Measurements from ENCODE around the gene ARMH1. TPM values are rescaled to one million over a fixed set of nuclear protein-coding genes. Genes with fewer than 3 reads are reported as not detected.

The ARMH1 gene
- total RNA-seq (10.2 and 11.4 TPM in 2 replicates), polyA plus RNA-seq (225 and 253 TPM in 2 replicates), polyA minus RNA-seq (28.0 and 30.7 TPM in 2 replicates)
- total RNA-seq (2013): 38.4 TPM

- Mint-ChIP-seq H3K27ac (peak within 1 kb of the TSS; percentile 96), H3K9me3 (ENCODE audit: insufficient read depth) (no peaks in the 10 kb centered on the region), H3K27me3 (no peaks in the 10 kb centered on the region), H3K4me3 (peak within 1 kb of the TSS; percentile 91), H3K4me1 (peaks cover 35% of the 10 kb centered on the region)
- Histone ChIP-seq H3K9me3 (ENCODE audit: control extremely low read depth in 1 of 3, control insufficient read depth in 2 of 3, insufficient read depth in 1 of 3, low read length in 2 of 3) (no peaks in the 10 kb centered on the region), H3K79me2 (ENCODE audit: control insufficient read depth, insufficient read depth, low read length) (no peaks in the 10 kb centered on the region), H2AFZ (ENCODE audit: insufficient read depth, low read depth, low read length, poor library complexity, severe bottlenecking) (peak within 1 kb of the TSS; percentile 86), H3K4me1 (ENCODE audit: control insufficient read depth in 2 of 2, insufficient read depth in 2 of 2, low read length in 2 of 2) (peaks cover 34 to 50% of the 10 kb centered on the region in 2 donors), H3K36me3 (replicated peaks in 1 of 2; ENCODE audit: control extremely low read depth in 1 of 2, control insufficient read depth in 1 of 2, extremely low read depth in 1 of 2, insufficient read depth in 2 of 2, low read length in 1 of 2) (no peaks in the 10 kb centered on the region), H3K27ac (ENCODE audit: low read length in 2 of 2) (peak within 1 kb of the TSS; percentile 87 to 94), H3K4me3 (ENCODE audit: control extremely low read depth in 1 of 5, extremely low read depth in 1 of 5, insufficient read depth in 1 of 5, low read depth in 2 of 5, low read length in 4 of 5) (peak within 1 kb of the TSS; percentile 70 to 88 (median 84)), H3K4me2 (replicated peaks; ENCODE audit: low read depth, low read length, poor library complexity, severe bottlenecking) (peak within 1 kb of the TSS; percentile 98), H4K20me1 (ENCODE audit: control insufficient read depth, insufficient read depth, low read length, poor library complexity, severe bottlenecking) (no peaks in the 10 kb centered on the region), H3K9ac (ENCODE audit: low read length) (peak within 1 kb of the TSS; percentile 93), H3K27me3 (replicated peaks in 1 of 4; ENCODE audit: control extremely low read depth in 1 of 4, control insufficient read depth in 3 of 4, insufficient read depth in 4 of 4, low read length in 3 of 4) (no peaks in the 10 kb centered on the region)
- ChIA-PET POLR2A (interaction anchor here (0.5 to 2.3 kb wide), 17 partner anchors 21 to 1573 kb away, joined by 3 to 20 read pairs (median 4); partner anchors contain the start of genes PLK3, RAD54L, RNU5D-1 and RPS8), CTCF (interaction anchor here (0.6 to 5.3 kb wide), 13 partner anchors 10 to 103 kb away, joined by 3 to 33 read pairs (median 4); no protein-coding TSS in a partner anchor)
- DNase-seq (peak; percentile 99), ATAC-seq (ENCODE audit: low read depth) (peak; percentile 91)
- no peak for TF ChIP-seq CTCF (IDR thresholded peaks at IDR 0.05)
- no peak for TF ChIP-seq EZH2 (IDR thresholded peaks at IDR 0.05; ENCODE audit: borderline replicate concordance, insufficient read depth, low read depth, low read length, poor library complexity, severe bottlenecking)
- under 1% methylated on average over 42 of the region's 56 CpGs for WGBS (ENCODE audit: insufficient coverage)
- intact Hi-C loops (cut with micrococcal nuclease): loop anchor here (1.0 to 5.0 kb wide), 9 partner anchors 21 to 826 kb away; partner anchors contain the start of genes CCDC163, DMAP1, EIF2B3 and KIF2C
Measured at GRCh38 chr1:44674113-44675000, at the start of gene ARMH1, which contains the start of gene TMEM53. TSS of gene ARMH1 (plus strand) at chr1:44674714. CDS start at chr1:44689698, 14,984 bp downstream. TSS of gene TMEM53 (minus strand) at chr1:44674481. CDS start at chr1:44674391, 90 bp downstream.

Measured in B cell (primary cell).